HEK293 (cell line): ENCODE measurements around the gene TNRC6A.

Experiments used
- BCL6B ChIP-seq: fragments of 450-650 bp; formaldehyde crosslinking; IDR thresholded peaks from 2 replicates; pipeline ENCODE4 v1.5.1; 2017; ENCODE audit warnings: missing biosample characterization, missing genetic modification characterization
- CTCF ChIP-seq: fragments of 450-650 bp; formaldehyde crosslinking; IDR thresholded peaks from 2 replicates; pipeline ENCODE4 v1.5.1; 2016; ENCODE audit warnings: missing biosample characterization, missing genetic modification characterization
- PATZ1 ChIP-seq: fragments of 450-650 bp; formaldehyde crosslinking; IDR thresholded peaks from 2 replicates; pipeline ENCODE4 v1.5.1; 2016; ENCODE audit warnings: missing biosample characterization, missing genetic modification characterization
- PRDM1 ChIP-seq: fragments of 450-650 bp; formaldehyde crosslinking; IDR thresholded peaks from 2 replicates; pipeline ENCODE4; 2016; ENCODE audit warnings: missing biosample characterization, missing genetic modification characterization
- TRIM28 ChIP-seq: IDR thresholded peaks from 2 replicates; pipeline ENCODE4 v1.6.1; 2011; ENCODE audit warnings: low read length, control low read depth, borderline replicate concordance
- YY1 ChIP-seq: fragments of 450-650 bp; formaldehyde crosslinking; IDR thresholded peaks from 2 replicates; pipeline ENCODE4 v1.5.1; 2018; ENCODE audit warnings: missing biosample characterization, missing genetic modification characterization
- ZBTB17 ChIP-seq: fragments of 450-650 bp; formaldehyde crosslinking; IDR thresholded peaks from 2 replicates; pipeline ENCODE4 v1.5.1; 2016; ENCODE audit warnings: missing biosample characterization, missing genetic modification characterization
- ZBTB26 ChIP-seq: fragments of 450-650 bp; formaldehyde crosslinking; optimal IDR thresholded peaks from 2 replicates; pipeline ENCODE3; 2016; ENCODE audit warnings: missing biosample characterization, mild to moderate bottlenecking, missing genetic modification characterization
- ZFP3 ChIP-seq: fragments of 450-650 bp; formaldehyde crosslinking; IDR thresholded peaks from 2 replicates; pipeline ENCODE4 v1.5.1; 2016; ENCODE audit warnings: low read depth, missing biosample characterization, missing genetic modification characterization
- ZNF121 ChIP-seq: fragments of 450-650 bp; formaldehyde crosslinking; IDR thresholded peaks from 2 replicates; pipeline ENCODE4 v1.5.1; 2016; ENCODE audit warnings: missing biosample characterization, missing genetic modification characterization
- ZNF140 ChIP-seq: fragments of 450-650 bp; formaldehyde crosslinking; IDR thresholded peaks from 2 replicates; pipeline ENCODE4 v1.5.1; 2016; ENCODE audit warnings: missing biosample characterization, missing genetic modification characterization
- ZNF24 ChIP-seq: fragments of 450-650 bp; formaldehyde crosslinking; IDR thresholded peaks from 2 replicates; pipeline ENCODE4 v1.5.1; 2016; ENCODE audit warnings: missing biosample characterization, missing genetic modification characterization
- ZNF558 ChIP-seq: fragments of 450-650 bp; formaldehyde crosslinking; IDR thresholded peaks from 2 replicates; pipeline ENCODE4 v1.5.1; 2016; ENCODE audit warnings: missing biosample characterization, missing genetic modification characterization

GRCh38 chr16:24761526-24761925 is 32.1 kb downstream of the TNRC6A start:
- TF ChIP-seq CTCF (no peak), ZBTB17 (tag by site-specific recombination) (no peak), BCL6B (tag by site-specific recombination) (no peak), ZNF558 (tag by site-specific recombination) (no peak), ZNF121 (tag by site-specific recombination) (no peak), ZFP3 (tag by site-specific recombination) (no peak), PRDM1 (tag by site-specific recombination) (no peak), ZNF140 (tag by site-specific recombination) (no peak), YY1 (tag by site-specific recombination) (no peak), ZBTB26 (tag by site-specific recombination) (no peak), ZNF24 (tag by site-specific recombination) (no peak), TRIM28 (no peak), PATZ1 (no peak)
